Mesendoderm (in vitro differentiated cells): ENCODE measurements around the gene FSTL4.

Experiments used
- DNase-seq: peaks from one replicate; pipeline ENCODE4 v3.0.0; 2013
- H2AK5ac ChIP-seq: 2 replicates; pipeline ENCODE4 v1.6.1; 2013; ENCODE audit warnings: low read length, inconsistent platforms
- H2BK120ac ChIP-seq: 2 replicates; pipeline ENCODE4 v1.6.1; 2013; ENCODE audit warnings: low read depth, mild to moderate bottlenecking, low read length, moderate library complexity, mixed read lengths
- H2BK15ac ChIP-seq: replicated peaks from 2 replicates; pipeline ENCODE4 v1.6.1; 2013; ENCODE audit warnings: low read depth, mild to moderate bottlenecking, moderate library complexity
- H2BK5ac ChIP-seq: 2 replicates; pipeline ENCODE4 v1.6.1; 2013; ENCODE audit warnings: low read length, inconsistent platforms
- H3K18ac ChIP-seq: 2 replicates; pipeline ENCODE4 v1.6.1; 2013; ENCODE audit warnings: mild to moderate bottlenecking, low read length, mixed read lengths
- H3K23ac ChIP-seq: one replicate; pipeline ENCODE4 v1.6.1; 2013; ENCODE audit warnings: low read length
- H3K27ac ChIP-seq: 2 replicates; pipeline ENCODE4 v1.5.1; 2013; ENCODE audit warnings: low read depth, mild to moderate bottlenecking, inconsistent platforms, low read length, moderate library complexity
- H3K27me3 ChIP-seq: 2 replicates; pipeline ENCODE4 v1.6.1; 2013; ENCODE audit warnings: low read length, control low read depth, mild to moderate bottlenecking, inconsistent platforms; ENCODE audit not compliant: insufficient read depth, poor library complexity
- H3K36me3 ChIP-seq: 2 replicates; pipeline ENCODE4 v1.6.1; 2013; ENCODE audit warnings: low read length, inconsistent platforms; ENCODE audit not compliant: control insufficient read depth, insufficient read depth
- H3K4ac ChIP-seq: one replicate; pipeline ENCODE4 v1.6.1; 2013; ENCODE audit warnings: low read depth, mild to moderate bottlenecking, low read length, moderate library complexity
- H3K4me1 ChIP-seq: 2 replicates; pipeline ENCODE4 v1.6.1; 2013; ENCODE audit warnings: low read depth, low read length, inconsistent platforms; ENCODE audit not compliant: control insufficient read depth
- H3K4me2 ChIP-seq: 2 replicates; pipeline ENCODE4 v1.6.1; 2013; ENCODE audit warnings: low read length
- H3K4me3 ChIP-seq: 2 replicates; pipeline ENCODE4 v1.5.1; 2013; ENCODE audit warnings: mild to moderate bottlenecking, low read length
- H3K56ac ChIP-seq: one replicate; pipeline ENCODE4 v1.6.1; 2013; ENCODE audit warnings: low read length
- H3K79me1 ChIP-seq: 2 replicates; pipeline ENCODE4 v1.6.1; 2013; ENCODE audit warnings: low read length, inconsistent platforms
- H3K79me2 ChIP-seq: 2 replicates; pipeline ENCODE4 v1.6.1; 2013; ENCODE audit warnings: mild to moderate bottlenecking, low read length; ENCODE audit not compliant: control insufficient read depth, insufficient read depth
- H3K9ac ChIP-seq: 2 replicates; pipeline ENCODE4 v1.6.1; 2013; ENCODE audit warnings: low read length, inconsistent platforms
- H4K5ac ChIP-seq: one replicate; pipeline ENCODE4 v1.6.1; 2013; ENCODE audit warnings: low read length
- H4K8ac ChIP-seq: one replicate; pipeline ENCODE4 v1.6.1; 2013; ENCODE audit warnings: low read depth, mild to moderate bottlenecking, control low read depth, low read length, moderate library complexity
- WGBS: extraction: QIAGEN DNeasy Blood & Tissue Kit; methylation state at CpG from one replicate; pipeline ENCODE4 v1.1.7; 2013; ENCODE audit warnings: low lambda C conversion rate, missing lambda C conversion rate; ENCODE audit not compliant: insufficient coverage; ENCODE audit errors: extremely low coverage; 5-methylcytosine and 5-hydroxymethylcytosine counted together

The FSTL4 gene

DNA sequence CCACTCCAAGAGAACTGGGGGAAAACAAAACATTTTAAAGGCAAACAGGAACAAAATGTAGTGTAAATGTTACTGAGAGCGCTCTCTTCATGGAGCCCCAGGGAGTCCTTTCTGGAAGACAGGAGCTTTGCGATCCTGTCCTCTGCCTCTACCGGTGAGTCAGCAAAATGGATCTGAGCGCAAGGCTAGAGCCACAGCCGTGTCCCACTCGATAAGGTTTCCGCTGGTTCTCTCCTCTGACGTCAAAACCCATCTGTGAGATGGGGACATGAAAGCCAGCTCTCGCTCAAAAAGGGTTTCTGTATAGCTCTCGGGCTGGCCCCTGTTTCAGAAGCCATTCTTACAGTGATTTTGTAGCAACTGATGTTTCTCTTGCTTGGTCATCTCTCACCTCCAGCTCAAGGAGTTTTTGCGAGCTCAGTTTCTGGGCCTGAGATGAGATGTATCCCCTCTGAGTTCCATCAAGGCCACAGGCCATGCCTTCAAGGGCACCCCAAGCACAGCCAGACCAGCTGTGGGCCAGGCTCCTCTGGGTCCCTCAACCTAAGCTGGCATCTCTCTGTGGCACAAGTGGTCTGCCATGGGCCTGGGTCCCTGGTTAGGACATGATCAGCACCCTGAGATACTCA is 101.6 kb downstream of the FSTL4 start:
- Histone ChIP-seq H3K18ac (no peak overlapping the region), H3K9ac (no peak overlapping the region), H3K56ac (no peak overlapping the region), H2BK120ac (no peak overlapping the region), H3K79me1 (no peaks in the 10 kb centered on the region), H3K27ac (no peak overlapping the region), H4K5ac (no peak overlapping the region), H3K27me3 (no peaks in the 10 kb centered on the region), H4K8ac (no peak overlapping the region), H3K4me2 (no peak overlapping the region), H2BK15ac (no peak overlapping the region), H2BK5ac (no peak overlapping the region), H3K4me3 (no peak overlapping the region), H3K4me1 (no peaks in the 10 kb centered on the region), H3K4ac (no peak overlapping the region), H3K36me3 (no peaks in the 10 kb centered on the region), H3K79me2 (no peaks in the 10 kb centered on the region), H3K23ac (no peak overlapping the region), H2AK5ac (no peak overlapping the region)
- WGBS: no CpG with 5 or more reads among the region's 11 CpGs
- no peak for DNase-seq

DNA sequence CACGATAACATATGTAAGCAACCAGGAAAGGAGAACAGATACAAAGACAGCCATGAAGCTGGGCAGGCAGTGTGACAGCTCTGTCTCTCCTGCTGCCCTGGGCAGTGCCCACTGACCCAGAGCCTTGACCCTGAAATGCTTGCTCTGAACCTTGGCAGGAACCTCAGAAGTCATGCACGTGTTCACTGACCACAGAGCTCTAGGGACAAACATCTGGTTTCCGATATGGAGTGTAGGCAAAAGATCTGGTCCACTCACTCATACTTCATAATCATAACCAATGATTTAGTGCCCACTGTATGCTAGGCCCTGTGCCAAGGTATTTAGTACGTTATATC is 102.6 kb downstream of the FSTL4 start:
- no peak overlapping the region for H3K4me3 ChIP-seq
- no peak overlapping the region for H2BK5ac ChIP-seq
- H3K56ac ChIP-seq: no peak overlapping the region
- no peak overlapping the region for H4K8ac ChIP-seq
- H3K4ac ChIP-seq: no peak overlapping the region
- H3K4me1 ChIP-seq: no peaks in the 10 kb centered on the region
- H2BK120ac ChIP-seq: no peak overlapping the region
- no peak overlapping the region for H3K27ac ChIP-seq
- no peaks in the 10 kb centered on the region for H3K79me2 ChIP-seq
- no peaks in the 10 kb centered on the region for H3K36me3 ChIP-seq
- H3K4me2 ChIP-seq: no peak overlapping the region
- H2AK5ac ChIP-seq: no peak overlapping the region
- no peak overlapping the region for H3K9ac ChIP-seq
- no peaks in the 10 kb centered on the region for H3K79me1 ChIP-seq
- no CpG with 5 or more reads among the region's 4 CpGs for WGBS
- H3K23ac ChIP-seq: no peak overlapping the region
- H2BK15ac ChIP-seq: no peak overlapping the region
- H4K5ac ChIP-seq: no peak overlapping the region
- no peak for DNase-seq
- no peaks in the 10 kb centered on the region for H3K27me3 ChIP-seq
- no peak overlapping the region for H3K18ac ChIP-seq

DNA sequence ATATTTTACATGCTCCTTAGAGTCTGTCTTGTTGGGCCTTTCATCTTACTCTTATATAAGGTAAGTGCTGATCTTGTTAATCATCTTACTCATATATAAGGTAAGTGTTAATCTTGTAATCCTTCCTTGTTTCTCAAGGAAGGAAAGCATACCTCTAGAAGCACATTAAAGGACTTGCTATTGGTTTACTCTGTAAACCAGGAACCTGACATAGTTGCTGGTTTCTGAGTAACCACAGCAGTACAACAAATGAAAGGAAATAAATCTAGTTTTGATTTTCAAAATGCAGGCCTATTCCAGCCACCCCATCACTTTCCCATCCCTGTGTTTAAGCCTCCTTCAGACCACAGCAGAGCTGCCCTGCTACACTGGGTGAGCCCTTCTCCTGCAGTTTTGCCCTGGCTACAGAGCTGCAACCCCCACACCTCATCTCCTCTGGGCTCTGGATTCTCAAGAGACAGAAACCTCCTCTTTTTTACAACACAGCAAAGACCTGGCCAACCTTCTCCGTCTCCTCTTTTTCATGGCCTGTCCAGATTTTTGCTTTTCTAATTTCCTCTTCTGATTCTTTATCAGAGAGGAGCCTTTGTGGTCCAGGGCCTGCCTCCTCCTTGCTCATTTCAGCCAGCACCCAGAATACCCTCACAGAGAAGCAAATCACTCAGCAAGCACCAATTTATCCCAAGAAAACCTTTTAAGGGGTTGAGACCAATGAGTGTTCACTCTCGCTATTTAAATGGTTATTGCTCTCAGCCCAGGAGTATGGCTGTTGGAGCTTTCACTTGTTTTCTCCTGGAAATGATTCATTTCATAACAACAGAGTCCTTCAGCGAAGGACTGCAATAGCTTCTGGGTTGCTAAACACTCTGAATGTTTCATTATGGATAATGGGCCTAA is 103.2 kb downstream of the FSTL4 start:
- Histone ChIP-seq H3K18ac (no peak overlapping the region), H3K27ac (no peak overlapping the region), H3K36me3 (no peaks in the 10 kb centered on the region), H2BK120ac (no peak overlapping the region), H2BK15ac (no peak overlapping the region), H3K4me3 (no peak overlapping the region), H3K4ac (no peak overlapping the region), H3K4me2 (no peak overlapping the region), H3K9ac (no peak overlapping the region), H3K56ac (no peak overlapping the region), H3K79me2 (no peaks in the 10 kb centered on the region), H4K8ac (no peak overlapping the region), H3K4me1 (no peaks in the 10 kb centered on the region), H4K5ac (no peak overlapping the region), H3K79me1 (no peaks in the 10 kb centered on the region), H3K23ac (no peak overlapping the region), H2BK5ac (no peak overlapping the region), H3K27me3 (no peaks in the 10 kb centered on the region), H2AK5ac (no peak overlapping the region)
- no CpG with 5 or more reads among the region's 3 CpGs for WGBS
- no peak for DNase-seq

DNA sequence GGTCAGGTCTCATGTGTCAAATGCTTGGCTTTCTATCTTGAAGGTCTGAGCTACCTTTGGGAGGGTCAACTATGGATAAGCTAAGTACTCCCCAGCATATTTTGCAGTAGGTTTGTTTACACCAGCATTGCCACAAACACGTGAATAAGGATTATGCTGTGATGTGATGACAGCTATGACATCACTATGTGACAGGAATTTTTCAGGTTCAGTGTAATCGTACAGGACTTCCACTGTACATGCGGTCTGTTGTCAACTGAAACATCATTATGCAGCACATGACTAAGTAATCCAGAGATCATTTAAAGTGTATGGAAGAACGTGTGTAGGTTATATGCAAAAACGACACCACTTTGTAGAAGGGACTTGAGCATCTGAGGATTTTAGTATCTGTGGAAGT is 104.0 kb downstream of the FSTL4 start:
- DNase-seq: no peak
- no peaks in the 10 kb centered on the region for H3K4me1 ChIP-seq
- H2BK120ac ChIP-seq: no peak overlapping the region
- no peaks in the 10 kb centered on the region for H3K79me1 ChIP-seq
- no CpG with 5 or more reads among the region's 5 CpGs for WGBS
- H4K5ac ChIP-seq: no peak overlapping the region
- H3K4me2 ChIP-seq: no peak overlapping the region
- H3K27ac ChIP-seq: no peak overlapping the region
- no peak overlapping the region for H2BK15ac ChIP-seq
- H4K8ac ChIP-seq: no peak overlapping the region
- no peak overlapping the region for H3K18ac ChIP-seq
- H3K79me2 ChIP-seq: no peaks in the 10 kb centered on the region
- H2BK5ac ChIP-seq: no peak overlapping the region
- no peaks in the 10 kb centered on the region for H3K27me3 ChIP-seq
- no peaks in the 10 kb centered on the region for H3K36me3 ChIP-seq
- no peak overlapping the region for H3K4ac ChIP-seq
- H2AK5ac ChIP-seq: no peak overlapping the region
- H3K4me3 ChIP-seq: no peak overlapping the region
- no peak overlapping the region for H3K23ac ChIP-seq
- H3K9ac ChIP-seq: no peak overlapping the region
- no peak overlapping the region for H3K56ac ChIP-seq

DNA sequence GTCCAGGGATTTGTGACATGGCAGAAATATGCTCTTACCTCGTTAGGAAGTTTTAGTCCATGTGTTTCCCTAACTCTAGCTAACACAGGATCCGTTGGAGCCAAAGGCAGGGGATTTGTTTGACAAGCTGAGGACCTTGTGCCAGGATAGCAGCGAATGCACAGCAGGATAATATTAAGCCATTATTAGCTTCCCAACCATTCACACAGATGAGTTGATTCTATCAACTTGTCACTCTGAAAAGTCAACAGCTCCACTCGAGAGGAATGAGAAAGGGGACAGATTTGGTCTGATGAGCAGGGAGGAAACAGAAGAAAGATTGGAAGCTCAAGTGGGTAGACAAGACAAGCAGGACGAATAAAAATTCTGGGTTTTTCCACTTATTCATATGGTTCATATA is 106.2 kb downstream of the FSTL4 start:
- no peak overlapping the region for H2AK5ac ChIP-seq
- no peak overlapping the region for H4K8ac ChIP-seq
- no CpG with 5 or more reads among the region's 5 CpGs for WGBS
- H3K27me3 ChIP-seq: no peaks in the 10 kb centered on the region
- H3K9ac ChIP-seq: no peak overlapping the region
- H3K4me1 ChIP-seq: no peaks in the 10 kb centered on the region
- H3K27ac ChIP-seq: no peak overlapping the region
- no peak overlapping the region for H3K23ac ChIP-seq
- no peak overlapping the region for H3K18ac ChIP-seq
- no peaks in the 10 kb centered on the region for H3K79me2 ChIP-seq
- H3K36me3 ChIP-seq: no peaks in the 10 kb centered on the region
- H4K5ac ChIP-seq: no peak overlapping the region
- H3K79me1 ChIP-seq: no peaks in the 10 kb centered on the region
- no peak overlapping the region for H3K4me2 ChIP-seq
- H2BK15ac ChIP-seq: no peak overlapping the region
- no peak overlapping the region for H2BK5ac ChIP-seq
- no peak overlapping the region for H3K56ac ChIP-seq
- no peak for DNase-seq
- no peak overlapping the region for H3K4ac ChIP-seq
- H2BK120ac ChIP-seq: no peak overlapping the region
- H3K4me3 ChIP-seq: no peak overlapping the region
